ENCODE data around the gene SCN2A. TPM values are rescaled to one million over a fixed set of nuclear protein-coding genes. Genes with fewer than 3 reads are reported as not detected.

SCN2A gene
- polyA plus RNA-seq, 1 experiment = 0.05 TPM

GRCh38 chr2:165432234-165432966, 193.2 kb downstream of the SCN2A start:
- no peaks in the 10 kb centered on the region for H3K36me3 ChIP-seq (ENCODE audit: control insufficient read depth, insufficient read depth, low read length)
- DNase-seq (ENCODE audit: low read depth) = no peak
- no peaks in the 10 kb centered on the region for H3K27me3 ChIP-seq (ENCODE audit: control insufficient read depth, insufficient read depth, low read length)
- CTCF ChIA-PET = interaction anchor here (0.6 kb wide), 1 partner anchor 51 kb away, joined by 3 read pairs; no protein-coding TSS in a partner anchor
- no peak overlapping the region for H3K4me3 ChIP-seq (ENCODE audit: low read depth, low read length)
- no peak for TF ChIP-seq CTCF (IDR thresholded peaks at IDR 0.05; ENCODE audit: insufficient read depth, low read depth, low read length)
- POLR2A ChIA-PET = no interaction called here

- no peak for DNase-seq (ENCODE audit: low read depth)
- no peaks in the 10 kb centered on the region for H3K36me3 ChIP-seq (ENCODE audit: control insufficient read depth, insufficient read depth, low read length)
- no peak overlapping the region for H3K4me3 ChIP-seq (ENCODE audit: low read depth, low read length)
- H3K27me3 ChIP-seq (ENCODE audit: control insufficient read depth, insufficient read depth, low read length) = no peaks in the 10 kb centered on the region
- TF ChIP-seq CTCF (IDR thresholded peaks at IDR 0.05; ENCODE audit: insufficient read depth, low read depth, low read length) = no peak
- ChIA-PET CTCF (no interaction called here), POLR2A (no interaction called here)
Observed at GRCh38 chr2:165434865-165435496, 195.8 kb downstream of the SCN2A start.

GRCh38 chr2:165435611-165436010, 196.4 kb downstream of the SCN2A start:
- Histone ChIP-seq H3K4me3 (ENCODE audit: low read depth, low read length) (no peak overlapping the region), H3K27me3 (ENCODE audit: control insufficient read depth, insufficient read depth, low read length) (no peaks in the 10 kb centered on the region), H3K36me3 (ENCODE audit: control insufficient read depth, insufficient read depth, low read length) (no peaks in the 10 kb centered on the region)
- CTCF ChIA-PET = no interaction called here
- POLR2A ChIA-PET = no interaction called here
- no peak for DNase-seq (ENCODE audit: low read depth)
- no peak for TF ChIP-seq CTCF (IDR thresholded peaks at IDR 0.05; ENCODE audit: insufficient read depth, low read depth, low read length)

- no peak for DNase-seq (ENCODE audit: low read depth)
- POLR2A ChIA-PET = no interaction called here
- H3K27me3 ChIP-seq (ENCODE audit: control insufficient read depth, insufficient read depth, low read length) = no peaks in the 10 kb centered on the region
- no peaks in the 10 kb centered on the region for H3K36me3 ChIP-seq (ENCODE audit: control insufficient read depth, insufficient read depth, low read length)
- CTCF ChIA-PET = no interaction called here
- no peak overlapping the region for H3K4me3 ChIP-seq (ENCODE audit: low read depth, low read length)
- TF ChIP-seq CTCF (IDR thresholded peaks at IDR 0.05; ENCODE audit: insufficient read depth, low read depth, low read length) = no peak
Observed at GRCh38 chr2:165436559-165436958, 197.3 kb downstream of the SCN2A start.

- no peak for TF ChIP-seq CTCF (IDR thresholded peaks at IDR 0.05; ENCODE audit: insufficient read depth, low read depth, low read length)
- ChIA-PET POLR2A (no interaction called here), CTCF (no interaction called here)
- Histone ChIP-seq H3K27me3 (ENCODE audit: control insufficient read depth, insufficient read depth, low read length) (no peaks in the 10 kb centered on the region), H3K36me3 (ENCODE audit: control insufficient read depth, insufficient read depth, low read length) (no peaks in the 10 kb centered on the region), H3K4me3 (ENCODE audit: low read depth, low read length) (no peak overlapping the region)
- DNase-seq (ENCODE audit: low read depth) = peak; percentile 73
Observed at GRCh38 chr2:165440367-165440766, 201.2 kb downstream of the SCN2A start.

Other genes starting within 250 kb of the SCN2A start
- 0.78 and 1.2 TPM in 2 replicates for gene SCN3A, start 35.4 kb upstream of the SCN2A start, polyA plus RNA-seq (2011; rRNA removed)
- 0.18 and 0.23 TPM in 2 replicates for gene CSRNP3, start 230.3 kb downstream of the SCN2A start, polyA plus RNA-seq (2011; rRNA removed)

Measured in BJ (cell line).